ENCODE data around the gene FREM2. TPM values are rescaled to one million over a fixed set of nuclear protein-coding genes. Genes with fewer than 3 reads are reported as not detected.
A peak's percentile ranks its signal among the peaks of the same experiment; 100 is the strongest.

FREM2 gene
- total RNA-seq, 1 experiment from 2014 or later = not detected

DNA sequence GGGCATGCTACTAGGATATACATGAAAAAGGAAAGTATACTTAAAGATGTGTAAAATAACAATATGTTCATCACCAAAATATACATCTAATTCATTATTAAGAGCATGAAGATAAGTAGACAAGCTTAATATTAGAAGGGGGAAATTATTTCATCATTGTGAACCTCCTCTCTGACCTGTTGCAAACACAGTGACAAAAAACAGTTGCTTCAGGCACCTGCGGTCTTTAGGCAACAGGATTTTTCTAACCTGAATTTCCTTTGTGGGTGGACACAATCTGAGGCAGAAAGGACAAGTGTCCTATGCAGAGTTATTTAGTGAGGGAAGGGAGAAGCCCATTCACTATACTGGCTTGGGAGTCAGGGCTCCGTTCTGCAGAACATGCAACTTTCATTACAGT, 6.3 kb downstream of the FREM2 start:
- Mint-ChIP-seq H3K4me1 (ENCODE audit: insufficient read depth, unreplicated experiment) (no peaks in the 10 kb centered on the region), H3K9me3 (ENCODE audit: unreplicated experiment) (no peaks in the 10 kb centered on the region), H3K27ac (ENCODE audit: low read depth, unreplicated experiment) (no peak overlapping the region), H3K27me3 (ENCODE audit: insufficient read depth, unreplicated experiment) (peaks cover 14% of the 10 kb centered on the region), H3K36me3 (ENCODE audit: insufficient read depth, unreplicated experiment) (no peaks in the 10 kb centered on the region), H3K4me3 (ENCODE audit: unreplicated experiment) (no peak overlapping the region)
- no TSS peak for BruUV-seq (replicated peaks)
- DNase-seq (ENCODE audit: unreplicated experiment) = no peak
- intact Hi-C loops (cut with micrococcal nuclease) = no loop called here
- ChIA-PET CTCF (interaction anchor here (1.1 to 1.5 kb wide), 2 partner anchors 7 to 70 kb away, joined by 4 to 5 read pairs; no protein-coding TSS in a partner anchor), POLR2A (interaction anchor here (1.0 to 1.3 kb wide), 2 partner anchors 28 to 78 kb away, joined by 3 read pairs; no protein-coding TSS in a partner anchor)
- no peak for TF ChIP-seq CTCF (IDR thresholded peaks at IDR 0.05; ENCODE audit: unreplicated experiment)

DNA sequence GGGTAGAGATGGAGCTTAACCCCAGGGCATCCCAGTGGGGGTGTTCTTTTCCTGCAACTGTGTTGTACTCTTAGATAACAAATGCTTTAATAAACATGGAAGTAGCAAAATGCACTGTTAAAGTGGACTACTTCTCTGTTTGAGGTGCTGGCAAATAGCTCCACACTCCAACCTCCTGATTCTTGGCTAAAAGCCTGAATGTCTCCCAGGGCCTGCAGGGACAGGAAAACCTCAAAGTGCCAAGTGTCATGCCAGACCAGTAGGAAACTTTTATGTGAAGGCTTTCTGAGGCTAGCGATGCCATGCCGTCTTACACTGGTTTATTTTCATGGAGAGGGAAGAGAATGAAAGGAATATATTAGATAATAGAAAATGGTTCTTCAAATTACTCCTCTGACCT, 6.8 kb downstream of the FREM2 start:
- Mint-ChIP-seq H3K4me3 (ENCODE audit: unreplicated experiment) (no peak overlapping the region), H3K9me3 (ENCODE audit: unreplicated experiment) (no peaks in the 10 kb centered on the region), H3K27ac (ENCODE audit: low read depth, unreplicated experiment) (no peak overlapping the region), H3K4me1 (ENCODE audit: insufficient read depth, unreplicated experiment) (no peaks in the 10 kb centered on the region), H3K27me3 (ENCODE audit: insufficient read depth, unreplicated experiment) (peaks cover 14% of the 10 kb centered on the region), H3K36me3 (ENCODE audit: insufficient read depth, unreplicated experiment) (no peaks in the 10 kb centered on the region)
- no peak for TF ChIP-seq CTCF (IDR thresholded peaks at IDR 0.05; ENCODE audit: unreplicated experiment)
- BruUV-seq (replicated peaks) = no TSS peak
- ChIA-PET CTCF (interaction anchor here (0.9 to 1.5 kb wide), 3 partner anchors 8 to 70 kb away, joined by 3 to 5 read pairs (median 4); no protein-coding TSS in a partner anchor), POLR2A (interaction anchor here (0.6 to 1.0 kb wide), 2 partner anchors 29 to 54 kb away, joined by 3 read pairs; no protein-coding TSS in a partner anchor)
- intact Hi-C loops (cut with micrococcal nuclease) = no loop called here
- peak; percentile 16 for DNase-seq (ENCODE audit: unreplicated experiment)

- H3K36me3 Mint-ChIP-seq (ENCODE audit: insufficient read depth, unreplicated experiment) = no peaks in the 10 kb centered on the region
- no peak for DNase-seq (ENCODE audit: unreplicated experiment)
- H3K27ac Mint-ChIP-seq (ENCODE audit: low read depth, unreplicated experiment) = no peak overlapping the region
- POLR2A ChIA-PET = interaction anchor here (0.6 to 1.9 kb wide), 3 partner anchors 29 to 69 kb away, joined by 3 to 7 read pairs (median 3); no protein-coding TSS in a partner anchor
- CTCF ChIA-PET = interaction anchor here (0.6 to 1.5 kb wide), 4 partner anchors 9 to 739 kb away, joined by 3 to 4 read pairs (median 4); no protein-coding TSS in a partner anchor
- no peaks in the 10 kb centered on the region for H3K9me3 Mint-ChIP-seq (ENCODE audit: unreplicated experiment)
- intact Hi-C loops (cut with micrococcal nuclease) = no loop called here
- H3K4me3 Mint-ChIP-seq (ENCODE audit: unreplicated experiment) = no peak overlapping the region
- TF ChIP-seq CTCF (IDR thresholded peaks at IDR 0.05; ENCODE audit: unreplicated experiment) = no peak
- H3K27me3 Mint-ChIP-seq (ENCODE audit: insufficient read depth, unreplicated experiment) = peaks cover 14% of the 10 kb centered on the region
- no peaks in the 10 kb centered on the region for H3K4me1 Mint-ChIP-seq (ENCODE audit: insufficient read depth, unreplicated experiment)
- BruUV-seq (replicated peaks) = no TSS peak
These were observed 10.3 kb downstream of the FREM2 start for GRCh38 chr13:38697197-38697596.

GRCh38 chr13:38697628-38698333, 10.9 kb downstream of the FREM2 start:
- DNase-seq (ENCODE audit: unreplicated experiment) = peak; percentile 8
- intact Hi-C loops (cut with micrococcal nuclease) = no loop called here
- ChIA-PET POLR2A (interaction anchor here (0.6 to 1.9 kb wide), 3 partner anchors 29 to 69 kb away, joined by 3 to 7 read pairs (median 3); no protein-coding TSS in a partner anchor), CTCF (interaction anchor here (0.6 to 1.5 kb wide), 5 partner anchors 10 to 740 kb away, joined by 3 to 5 read pairs (median 4); partner anchors contain the start of gene FREM2)
- Mint-ChIP-seq H3K4me3 (ENCODE audit: unreplicated experiment) (no peak overlapping the region), H3K4me1 (ENCODE audit: insufficient read depth, unreplicated experiment) (no peaks in the 10 kb centered on the region), H3K36me3 (ENCODE audit: insufficient read depth, unreplicated experiment) (no peaks in the 10 kb centered on the region), H3K27me3 (ENCODE audit: insufficient read depth, unreplicated experiment) (peaks cover 17% of the 10 kb centered on the region), H3K27ac (ENCODE audit: low read depth, unreplicated experiment) (no peak overlapping the region), H3K9me3 (ENCODE audit: unreplicated experiment) (no peaks in the 10 kb centered on the region)
- TF ChIP-seq CTCF (IDR thresholded peaks at IDR 0.05; ENCODE audit: unreplicated experiment) = no peak
- BruUV-seq (replicated peaks) = no TSS peak

All from MCF 10A (cell line).